DOHH2 (cell line): ENCODE measurements around the gene SLC9A9.

Experiments
- CTCF ChIP-seq: fragments of 200-600 bp; sonication (generic); IDR thresholded peaks from one replicate; pipeline ENCODE4 v1.5.1; 2014; ENCODE audit warnings: antibody characterized with exemption, mild to moderate bottlenecking, low read depth, low read length; ENCODE audit not compliant: poor library complexity, severe bottlenecking
- EZH2phosphoT487 ChIP-seq: fragments of 200-600 bp; sonication (generic); IDR thresholded peaks from 2 replicates; pipeline ENCODE4 v1.6.1; 2017; ENCODE audit warnings: borderline replicate concordance, mild to moderate bottlenecking, antibody characterized with exemption, low read length, moderate library complexity, mixed read lengths

- no peak for TF ChIP-seq CTCF
- TF ChIP-seq EZH2phosphoT487 = no peak
These were observed 605.6 kb downstream of the SLC9A9 start for GRCh38 chr3:143242691-143243090.
